IMR-90 (cell line): ENCODE measurements around the gene FAHD2A.

ENCODE experiments used
- CEBPB ChIP-seq: IDR thresholded peaks from 2 replicates; pipeline ENCODE4 v1.6.1; 2012; ENCODE audit warnings: low read depth, low read length, improper control_type of control experiment
- CTCF ChIP-seq: conservative IDR thresholded peaks from 2 replicates; pipeline ENCODE4 v1.5.1; 2012; ENCODE audit warnings: mild to moderate bottlenecking, low read depth, low read length, improper control_type of control experiment
- ELK1 ChIP-seq: fragments of 150-350 bp; IDR thresholded peaks from 2 replicates; pipeline ENCODE4 v1.6.1; 2016; ENCODE audit warnings: low read depth, mild to moderate bottlenecking, low read length, moderate library complexity, borderline replicate concordance
- FOS ChIP-seq: fragments of 150-350 bp; IDR thresholded peaks from 2 replicates; pipeline ENCODE4 v1.6.1; 2016; ENCODE audit warnings: low read depth, low read length
- POLR2A ChIP-seq: IDR thresholded peaks from 2 replicates; pipeline ENCODE4 v1.6.1; 2012; ENCODE audit warnings: mild to moderate bottlenecking, low read depth, low read length
- RAD21 ChIP-seq: IDR thresholded peaks from 2 replicates; pipeline ENCODE4 v1.6.1; 2012; ENCODE audit warnings: low read length, improper control_type of control experiment
- SMC3 ChIP-seq: fragments of 150-350 bp; IDR thresholded peaks from 2 replicates; pipeline ENCODE4 v1.6.1; 2016; ENCODE audit warnings: low read depth, mild to moderate bottlenecking, antibody characterized with exemption, low read length, moderate library complexity

- TF ChIP-seq CTCF (no peak), RAD21 (no peak), CEBPB (no peak), POLR2A (no peak), ELK1 (no peak), SMC3 (no peak), FOS (no peak)
Measured at GRCh38 chr2:95374451-95374920, 28.0 kb upstream of the FAHD2A start.
